Activated CD4-positive, alpha-beta T cell treated with anti-CD3 and anti-CD28 coated beads, Interleukin-2, amount 50 U/mL, for 16 hours (primary cell): ENCODE measurements around the gene RTN4RL1.
A peak's percentile ranks its signal among the peaks of the same experiment; 100 is the strongest.

Experiments
- DNase-seq: peaks from one replicate; pipeline ENCODE4 v3.0.0-alpha.2; 2020

RTN4RL1 gene

DNA sequence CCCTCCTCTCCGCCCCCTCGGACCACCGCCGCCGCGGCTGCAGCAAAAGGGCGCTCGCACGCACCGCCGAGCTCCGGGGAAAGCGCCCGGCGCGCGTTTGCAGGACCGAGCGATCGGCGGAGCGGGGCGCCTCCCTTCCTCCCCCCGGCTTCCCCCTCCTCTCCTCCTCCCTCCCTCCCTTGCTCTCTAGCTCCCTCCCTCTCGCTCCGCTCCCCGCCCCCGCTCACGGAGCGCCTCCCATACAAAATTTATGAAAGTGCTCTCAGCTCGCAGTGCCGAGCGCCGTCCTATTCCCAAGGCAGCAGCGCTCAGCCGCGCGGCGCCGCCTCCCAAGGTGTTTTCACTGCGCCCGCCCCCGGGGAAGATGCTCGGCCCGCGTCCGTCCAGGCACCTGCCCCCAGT lies at the start of gene RTN4RL1:
Gene RTN4RL1, minus strand, starts transcription at position 115 of the 402 bp plus-strand sequence. CDS start 469 bp downstream, outside the sequence.
- peak; percentile 43 for DNase-seq

DNA sequence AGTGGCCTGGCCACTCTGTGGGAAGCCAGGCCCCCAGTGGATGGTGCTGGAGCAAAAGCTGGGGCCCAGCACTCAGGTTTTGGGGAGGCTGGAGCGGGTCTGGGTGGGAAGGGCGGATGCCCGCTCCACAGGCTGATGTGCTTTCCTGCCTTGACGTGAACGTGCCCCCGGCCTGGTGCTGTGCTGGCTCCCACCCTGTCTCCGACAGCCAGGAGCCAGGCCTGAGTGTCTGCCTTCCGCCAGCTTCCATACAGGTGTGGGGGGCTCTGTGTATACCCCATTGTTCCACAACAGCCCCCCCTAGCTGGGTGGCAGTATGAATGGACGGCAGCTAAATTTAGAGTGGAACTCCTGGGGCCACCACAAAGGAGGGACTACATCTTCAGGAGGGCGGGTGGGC lies 49.8 kb upstream of the RTN4RL1 start:
- no peak for DNase-seq

- DNase-seq: no peak
These were observed 46.5 kb upstream of the RTN4RL1 start for GRCh38 chr17:2071455-2072281.

DNA sequence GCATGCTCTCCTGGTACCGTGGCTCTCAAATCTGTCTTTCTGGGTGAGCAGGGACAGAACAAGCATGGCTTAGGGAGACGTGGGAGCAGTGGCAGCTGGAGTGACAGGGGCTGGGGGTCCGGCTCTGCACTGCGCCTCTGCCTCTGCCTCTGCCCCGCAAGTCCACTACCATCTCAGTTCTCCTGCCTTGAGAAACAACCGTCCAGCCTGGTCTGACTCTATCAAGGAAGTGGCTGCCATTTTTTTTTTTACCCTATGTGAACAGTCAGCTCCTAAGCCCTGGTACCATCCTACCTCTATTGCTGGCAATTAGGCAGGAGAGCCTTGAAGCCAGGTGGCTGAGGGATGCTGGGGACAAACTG lies 45.9 kb upstream of the RTN4RL1 start:
- no peak for DNase-seq

DNA sequence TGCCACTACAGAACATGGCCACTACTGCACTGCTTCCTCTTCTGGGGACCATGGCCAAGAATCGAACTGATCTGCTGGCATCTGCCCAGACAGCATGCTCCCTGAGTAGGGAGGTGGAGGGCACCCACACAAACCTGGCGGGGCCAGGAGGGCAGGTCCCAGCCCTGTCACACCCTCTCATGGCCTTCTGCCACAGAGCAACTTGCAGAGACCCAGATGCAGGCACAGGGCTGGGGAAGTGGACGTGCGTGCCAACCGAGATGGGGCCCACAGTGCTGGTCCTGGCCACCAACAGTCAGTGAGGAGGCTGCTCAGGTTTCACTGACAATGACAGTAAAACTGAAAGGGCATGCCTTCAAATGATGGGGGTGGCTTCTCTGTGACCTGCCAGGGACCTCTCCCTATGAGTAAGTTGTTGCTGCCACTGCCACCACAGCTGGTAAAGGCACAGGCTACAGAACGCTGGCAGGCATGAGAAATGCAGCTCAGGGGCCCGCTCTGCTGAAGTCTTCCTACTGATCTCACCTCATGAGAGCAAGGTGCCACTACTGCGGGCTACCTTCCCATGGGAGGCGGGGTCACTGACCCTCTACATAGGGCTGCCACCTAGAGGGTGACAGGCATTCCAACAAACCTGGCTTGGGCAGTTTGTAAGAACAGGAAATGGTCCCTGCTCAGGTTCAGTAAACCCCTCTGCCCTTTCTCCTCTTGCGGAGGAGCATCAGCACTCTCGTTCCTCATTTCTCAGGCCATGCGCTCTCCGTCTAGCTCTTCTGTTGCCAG lies 45.3 kb upstream of the RTN4RL1 start:
- DNase-seq: peak; percentile 95

DNA sequence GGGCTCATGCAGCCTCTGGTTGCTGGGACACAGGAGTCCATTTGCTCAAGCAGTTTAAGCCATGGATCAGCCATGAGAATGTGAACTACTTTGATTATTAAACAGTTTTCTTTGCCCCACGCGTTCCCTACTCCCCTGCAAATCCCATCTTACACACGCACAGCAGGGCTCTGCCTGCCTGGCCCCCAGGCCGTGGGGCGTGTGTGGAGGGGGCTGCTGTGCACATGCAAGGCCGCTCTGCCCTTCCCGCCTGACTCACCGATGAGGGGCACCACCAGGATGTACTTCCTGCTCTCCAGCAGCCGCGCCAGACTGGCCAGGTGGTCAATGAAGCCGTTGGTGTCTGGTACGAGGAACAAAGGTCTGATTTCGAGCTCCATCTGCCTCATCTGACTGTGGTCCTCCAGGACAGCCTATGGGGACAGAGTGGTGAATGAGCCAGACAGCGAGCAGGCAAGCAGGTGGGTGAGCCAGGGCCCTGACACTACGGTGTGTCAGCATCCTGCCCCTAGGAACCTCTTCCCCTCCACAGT lies 43.5 kb upstream of the RTN4RL1 start:
- no peak for DNase-seq

DNA sequence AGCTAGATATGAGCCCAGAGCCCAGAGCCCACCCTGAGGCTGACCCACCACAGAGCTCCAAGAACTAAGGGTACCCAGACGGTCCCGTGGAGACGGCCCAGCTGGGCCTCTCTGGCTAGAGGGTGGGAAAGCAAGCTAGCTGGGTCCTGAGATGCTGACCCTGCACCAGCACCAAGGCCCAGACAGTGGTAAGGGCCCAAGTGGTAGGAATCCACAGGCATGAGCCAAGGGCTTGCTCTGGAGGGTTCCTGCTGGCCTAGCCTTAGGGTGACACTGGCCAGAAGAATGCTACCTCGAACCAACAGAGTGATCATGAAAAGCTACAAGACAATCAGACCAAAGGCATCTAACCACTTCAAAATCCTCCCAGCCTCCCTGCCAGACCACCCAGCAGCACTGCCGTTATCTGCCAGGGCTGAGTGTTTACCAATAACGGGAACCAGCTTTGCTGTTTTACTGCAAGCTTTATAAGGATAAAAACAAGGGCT lies 42.9 kb upstream of the RTN4RL1 start:
- DNase-seq: no peak

- DNase-seq: no peak
These were observed 42.5 kb upstream of the RTN4RL1 start for GRCh38 chr17:2067608-2068024.

DNA sequence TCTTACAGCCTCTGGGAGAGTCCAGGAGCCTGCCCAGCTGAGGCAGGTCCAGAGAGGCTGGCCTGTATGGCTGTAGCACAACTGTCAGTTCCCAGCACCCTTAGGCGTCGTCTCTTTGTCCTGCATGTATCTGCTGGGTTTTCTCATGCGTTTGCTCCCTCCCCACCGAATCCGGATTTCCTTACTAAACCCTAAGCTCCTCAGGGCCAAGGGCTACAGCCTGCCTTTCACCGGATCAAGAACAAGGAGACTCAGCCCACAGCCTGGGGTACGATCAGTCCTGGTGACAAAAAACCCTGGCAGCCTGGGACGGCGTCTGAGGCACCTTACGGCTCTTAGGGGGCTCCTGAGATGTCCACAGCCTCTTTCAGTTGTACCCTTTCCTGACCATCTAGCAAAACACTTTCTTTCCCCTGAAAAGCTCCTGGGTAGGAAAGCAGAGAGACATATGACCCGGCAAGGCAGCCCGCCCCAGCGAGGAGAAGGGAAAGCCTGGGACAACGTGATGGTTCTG lies 42.0 kb upstream of the RTN4RL1 start:
- no peak for DNase-seq

GRCh38 chr17:2065949-2066400 lies 40.8 kb upstream of the RTN4RL1 start:
- no peak for DNase-seq

DNA sequence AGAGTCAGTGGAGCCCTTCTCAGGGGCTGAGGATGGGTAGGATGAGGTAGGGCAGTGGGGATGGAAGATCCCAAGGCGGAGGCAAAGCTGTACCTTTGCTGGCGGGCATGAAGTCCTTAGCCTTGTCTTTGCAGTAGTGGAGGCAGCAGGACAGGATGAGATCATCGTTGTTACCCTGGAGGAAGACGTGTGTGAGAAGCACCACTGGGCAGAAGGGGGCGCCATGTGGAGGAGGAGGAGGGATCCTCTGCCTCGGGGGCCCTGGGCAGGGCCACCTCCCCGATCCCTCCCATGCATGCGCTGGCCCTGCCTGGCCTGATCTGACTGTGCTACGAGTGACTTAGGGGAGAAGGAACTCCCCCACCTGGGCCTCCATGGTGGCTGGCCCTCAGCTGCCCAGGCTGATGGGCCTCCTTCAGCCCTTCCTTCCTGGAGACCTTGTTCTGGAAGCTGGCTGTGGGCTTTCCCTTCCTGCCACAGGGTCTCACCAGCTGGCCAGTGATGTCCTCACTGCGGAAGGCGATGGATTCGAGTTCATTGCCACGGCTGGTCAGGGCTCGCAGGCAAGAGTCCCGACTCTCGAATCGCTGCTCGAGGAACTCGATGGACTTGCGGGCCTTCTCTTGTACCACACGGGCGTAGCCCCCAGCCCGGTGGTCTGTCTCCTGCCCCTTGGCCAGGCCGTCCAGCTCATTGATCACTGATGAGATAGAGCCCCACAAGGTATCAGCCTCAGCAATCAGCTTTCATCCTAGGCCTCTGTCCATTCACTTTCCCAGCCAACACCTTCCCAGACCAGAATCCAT lies 40.0 kb upstream of the RTN4RL1 start:
- DNase-seq: peak; percentile 58

- DNase-seq: no peak
These were observed 39.4 kb upstream of the RTN4RL1 start for GRCh38 chr17:2064520-2064971.

GRCh38 chr17:2064147-2064489 lies 39.0 kb upstream of the RTN4RL1 start:
- DNase-seq: no peak

DNA sequence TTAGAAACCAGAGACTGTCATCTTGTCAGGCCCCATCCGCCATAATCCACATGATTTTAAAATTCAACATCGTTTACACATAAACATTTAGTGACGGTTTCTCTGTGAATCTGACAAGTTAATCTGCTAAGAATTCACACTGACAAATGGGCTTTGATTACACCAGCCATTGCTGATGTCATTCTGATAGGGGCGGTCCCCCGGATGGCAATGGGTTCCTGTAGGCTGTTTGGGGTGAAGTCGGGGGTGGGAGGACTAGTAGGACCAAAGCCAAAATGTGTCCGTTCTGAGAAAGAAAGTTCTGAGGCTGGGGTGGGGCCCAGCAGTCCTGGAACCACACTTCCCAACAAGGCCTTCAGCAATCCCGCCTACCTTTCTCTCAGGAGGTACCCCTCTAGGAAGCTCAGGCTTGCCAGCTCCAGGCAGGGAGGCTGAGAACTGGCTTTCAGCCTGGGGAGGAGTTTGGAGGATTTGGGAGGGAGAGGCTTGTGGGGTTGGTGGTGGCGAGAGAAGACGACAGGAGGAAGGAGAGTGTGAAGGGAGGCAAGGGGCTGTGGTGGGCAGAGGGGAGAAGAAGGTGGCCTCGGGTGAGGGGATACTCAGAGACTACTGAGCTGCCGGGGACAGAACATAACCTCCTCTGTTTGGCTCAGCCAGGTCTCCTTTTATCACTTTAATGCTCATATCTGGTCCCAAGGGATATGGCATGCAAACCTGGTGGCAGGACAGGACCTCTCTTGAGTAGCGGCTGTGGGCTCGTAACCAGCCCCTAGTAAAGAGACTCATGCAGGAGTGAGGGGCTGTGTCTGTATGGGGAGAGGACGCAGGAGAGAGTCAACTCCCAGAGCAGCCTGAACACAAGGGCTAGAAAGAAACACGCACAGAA lies 38.4 kb upstream of the RTN4RL1 start:
- no peak for DNase-seq

- no peak for DNase-seq
These were observed 37.5 kb upstream of the RTN4RL1 start for GRCh38 chr17:2062571-2063183.

DNA sequence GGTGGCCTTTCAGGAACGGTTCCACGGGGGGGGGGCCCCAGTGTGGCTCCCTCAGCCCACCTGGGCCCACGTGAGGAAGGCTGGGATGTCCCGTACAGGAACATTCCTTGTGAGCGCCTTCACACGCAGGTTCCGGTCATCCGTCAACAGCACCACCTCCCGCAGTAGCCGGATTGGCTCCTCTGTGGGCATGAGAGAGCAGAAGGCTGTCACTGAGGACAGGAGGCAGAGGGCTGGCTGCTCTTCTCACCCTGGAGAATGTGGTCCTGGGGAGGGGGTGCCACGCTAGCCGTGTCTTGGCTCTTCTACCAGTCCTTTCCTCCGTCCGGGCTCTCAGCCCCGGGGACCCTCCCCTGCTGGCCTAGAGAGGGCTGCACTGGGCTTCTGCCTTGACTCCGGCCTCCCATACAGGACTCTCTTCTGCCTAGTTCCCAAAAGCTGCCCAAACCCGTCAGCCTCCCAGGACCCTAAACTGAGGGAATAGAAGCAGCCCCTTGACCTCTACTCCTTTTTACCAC lies 36.4 kb upstream of the RTN4RL1 start:
- DNase-seq: no peak

- DNase-seq: no peak
These were observed 35.7 kb upstream of the RTN4RL1 start for GRCh38 chr17:2060681-2061440.

GRCh38 chr17:2060385-2060658 lies 35.2 kb upstream of the RTN4RL1 start:
- DNase-seq: no peak

GRCh38 chr17:2059547-2060384 lies 34.6 kb upstream of the RTN4RL1 start:
- no peak for DNase-seq
